GM18861 (cell line): ENCODE results near the gene C13orf46.
"Not testable (repeated sequence)": the region's sequence is repeated elsewhere in the genome, so short reads cannot be mapped to it uniquely, and the experiment has no call there.

Source experiments
- ATAC-seq: cut with Tn5 transposase; IDR thresholded peaks from one replicate; pipeline ENCODE4 v1.9.1; 2021; ENCODE audit not compliant: unreplicated experiment

The C13orf46 gene

GRCh38 chr13:113926951-113927660 lies 46.8 kb downstream of the C13orf46 start:
- no peak for ATAC-seq

GRCh38 chr13:113926301-113926761 lies 47.5 kb downstream of the C13orf46 start:
- ATAC-seq, result no peak

GRCh38 chr13:113924184-113924901 lies 49.5 kb downstream of the C13orf46 start:
- no peak for ATAC-seq

GRCh38 chr13:113923376-113924063 lies 50.4 kb downstream of the C13orf46 start:
- ATAC-seq, result no peak

- no peak for ATAC-seq
Observed at GRCh38 chr13:113922412-113923118, 51.3 kb downstream of the C13orf46 start.

GRCh38 chr13:113921763-113922162 lies 52.1 kb downstream of the C13orf46 start:
- no peak for ATAC-seq

- no peak for ATAC-seq
Observed at GRCh38 chr13:113920606-113921286, 53.1 kb downstream of the C13orf46 start.

- ATAC-seq, result no peak
Observed at GRCh38 chr13:113919761-113920559, 53.9 kb downstream of the C13orf46 start.

GRCh38 chr13:113918981-113919701 lies 54.7 kb downstream of the C13orf46 start:
- ATAC-seq, result no peak

- ATAC-seq, result no peak
Observed at GRCh38 chr13:113918580-113918979, 55.3 kb downstream of the C13orf46 start.

- no peak for ATAC-seq
Observed at GRCh38 chr13:113917594-113918371, 56.1 kb downstream of the C13orf46 start.

GRCh38 chr13:113917096-113917495 lies 56.8 kb downstream of the C13orf46 start:
- ATAC-seq, result no peak

GRCh38 chr13:113916330-113916815 lies 57.5 kb downstream of the C13orf46 start:
- ATAC-seq, result no peak

- ATAC-seq, result no peak
Observed at GRCh38 chr13:113915786-113916329, 58.0 kb downstream of the C13orf46 start.

- ATAC-seq, result no peak
Observed at GRCh38 chr13:113915012-113915763, 58.7 kb downstream of the C13orf46 start.

GRCh38 chr13:113914333-113915011 lies 59.4 kb downstream of the C13orf46 start:
- ATAC-seq, result no peak

- not testable (repeated sequence) for ATAC-seq
Observed at GRCh38 chr13:113913838-113914237, 60.0 kb downstream of the C13orf46 start.
